Naive thymus-derived CD4-positive, alpha-beta T cell (primary cell): ENCODE results near the gene FAM168B. TPM values are rescaled to one million over a fixed set of nuclear protein-coding genes. Genes with fewer than 3 reads are reported as not detected.

Source experiments
- ATAC-seq: fragments of 150-1000 bp; cut with Tn5 transposase; 2 replicates; pipeline ENCODE4 v1.10.0; 2021; ENCODE audit warnings: mild to moderate bottlenecking, moderate library complexity
- CTCF ChIA-PET: fragments of 350-600 bp; sonication (Branson Sonifier 250); formaldehyde crosslinking; loops from one replicate; lab custom pipeline; 2021; ENCODE audit warnings: antibody characterized with exemption; lab: Charles Lee
- POLR2A ChIA-PET: fragments of 350-600 bp; sonication (Branson Sonifier 250); formaldehyde crosslinking; loops from one replicate; lab custom pipeline; 2021; ENCODE audit warnings: antibody characterized with exemption, inconsistent platforms; lab: Charles Lee
- DNase-seq, 9 donors: peaks; one replicate each; pipeline versions ENCODE4 v3.0.0 to v3.0.0-alpha.2; 2020 to 2022; ENCODE audit warnings: mixed read lengths in 1 of 9
- H3K27ac ChIP-seq: one replicate; pipeline ENCODE4 v1.7.0; 2013; ENCODE audit warnings: mild to moderate bottlenecking, low read depth, low read length, moderate library complexity
- H3K27me3 ChIP-seq, 2 donors: one replicate each; pipeline ENCODE4 v1.7.0; 2013; ENCODE audit warnings: low read length in 2 of 2, mild to moderate bottlenecking in 2 of 2, moderate library complexity in 2 of 2; ENCODE audit not compliant: control insufficient read depth in 2 of 2, insufficient read depth in 2 of 2
- H3K36me3 ChIP-seq, 3 experiments: 1 replicate in 2 of 3; 2 replicates in 1 of 3; pipeline ENCODE4 v1.7.0; 2013; ENCODE audit warnings: low read length in 3 of 3, mild to moderate bottlenecking in 3 of 3, moderate library complexity in 1 of 3; ENCODE audit not compliant: insufficient read depth in 3 of 3, control insufficient read depth in 2 of 3
- H3K4me1 ChIP-seq, 2 donors: one replicate each; pipeline ENCODE4 v1.7.0; 2013; ENCODE audit warnings: low read length in 2 of 2, mild to moderate bottlenecking in 2 of 2, moderate library complexity in 1 of 2; ENCODE audit not compliant: control insufficient read depth in 2 of 2, insufficient read depth in 2 of 2
- H3K4me3 ChIP-seq: 2 replicates; pipeline ENCODE4 v1.7.0; 2013; ENCODE audit warnings: mild to moderate bottlenecking, low read length
- H3K9me3 ChIP-seq, 3 experiments: 1 replicate in 2 of 3; 2 replicates in 1 of 3; pipeline ENCODE4 v1.7.0; 2013; ENCODE audit warnings: low read length in 3 of 3; ENCODE audit not compliant: control insufficient read depth in 2 of 3
- H3K27ac Mint-ChIP-seq, 9 donors: one replicate each; pipeline ENCODE4 v1.8.0; 2020 to 2022; ENCODE audit warnings: mixed read lengths in 9 of 9, mild to moderate bottlenecking in 8 of 9, moderate library complexity in 5 of 9, inconsistent platforms in 2 of 9
- H3K27me3 Mint-ChIP-seq, 5 donors: one replicate each; pipeline ENCODE4 v1.8.0; 2021 to 2022; ENCODE audit warnings: mixed read lengths in 5 of 5, mild to moderate bottlenecking in 1 of 5
- H3K36me3 Mint-ChIP-seq, 5 donors: one replicate each; pipeline ENCODE4 v1.8.0; 2020 to 2022; ENCODE audit warnings: mixed read lengths in 5 of 5, mild to moderate bottlenecking in 3 of 5, inconsistent platforms in 1 of 5
- H3K4me1 Mint-ChIP-seq, 7 donors: one replicate each; pipeline ENCODE4 v1.8.0; 2020 to 2022; ENCODE audit warnings: mixed read lengths in 7 of 7, mild to moderate bottlenecking in 3 of 7, inconsistent platforms in 1 of 7
- H3K4me3 Mint-ChIP-seq, 10 donors: one replicate each; pipeline ENCODE4 v1.8.0; 2020 to 2022; ENCODE audit warnings: mild to moderate bottlenecking in 10 of 10, mixed read lengths in 10 of 10, moderate library complexity in 6 of 10, inconsistent platforms in 2 of 10
- H3K9me3 Mint-ChIP-seq, 11 donors: one replicate each; pipeline ENCODE4 v1.8.0; 2020 to 2022; ENCODE audit warnings: mixed read lengths in 11 of 11, mild to moderate bottlenecking in 4 of 11, inconsistent platforms in 1 of 11, moderate library complexity in 1 of 11
- intact Hi-C, 2 donors: fragments of 100-400 bp; cut with micrococcal nuclease; formaldehyde crosslinking; loops; one replicate each; pipeline ENCODE4 v1.15.1; 2023
- polyA plus RNA-seq, 2 donors: library from polyadenylated mRNA; unstranded; fragments of 300-500 nt; fragmentation: Illumina TruSeq; gene quantifications; one replicate each; pipeline ENCODE4 v1.2.3, GENCODE V29; 2021
- total RNA-seq, 6 experiments: library from RNA in 5 of 6; stranded (reverse) in 5 of 6; gene quantifications; 1 replicate in 5 of 6; 2 replicates in 1 of 6; pipeline ENCODE4 v1.2.3 and lab custom pipeline; 2021 to 2026

The FAM168B gene
- total and polyA plus RNA-seq, 7 experiments from 2014 or later: 36.3 to 82.9 (median 52.7) TPM

- Mint-ChIP-seq H3K4me1 (peaks cover 10 to 13% (median 13%) of the 10 kb centered on the region in 7 donors), H3K36me3 (no peaks in the 10 kb centered on the region), H3K27me3 (peaks cover 10 to 43% (median 13%) of the 10 kb centered on the region in 5 donors), H3K4me3 (no peak overlapping the region), H3K9me3 (no peaks in the 10 kb centered on the region), H3K27ac (no peak overlapping the region)
- DNase-seq (no peak), ATAC-seq (no peak)
- peaks cover 0 to 9% of the 10 kb centered on the region in 2 donors for H3K4me1 ChIP-seq
- intact Hi-C loops: no loop called here
- no peak overlapping the region for H3K27ac ChIP-seq
- H3K4me3 ChIP-seq: no peak overlapping the region
- POLR2A ChIA-PET: no interaction called here
- CTCF ChIA-PET: no interaction called here
- no peaks in the 10 kb centered on the region for H3K27me3 ChIP-seq
- H3K9me3 ChIP-seq: no peaks in the 10 kb centered on the region
- no peaks in the 10 kb centered on the region for H3K36me3 ChIP-seq
Measured at GRCh38 chr2:131015764-131016163, 77.5 kb downstream of the FAM168B start.

- CTCF ChIA-PET: no interaction called here
- no peak overlapping the region for H3K4me3 Mint-ChIP-seq
- H3K4me1 ChIP-seq: peaks cover 8 to 13% of the 10 kb centered on the region in 2 donors
- H3K27me3 Mint-ChIP-seq: peaks cover 7 to 55% (median 15%) of the 10 kb centered on the region in 5 donors
- no peak overlapping the region for H3K27ac Mint-ChIP-seq
- peaks cover 0 to 5% (median 0%) of the 10 kb centered on the region in 11 donors for H3K9me3 Mint-ChIP-seq
- POLR2A ChIA-PET: no interaction called here
- H3K4me3 ChIP-seq: no peak overlapping the region
- H3K4me1 Mint-ChIP-seq: peaks cover 15 to 29% (median 26%) of the 10 kb centered on the region in 7 donors
- intact Hi-C loops: no loop called here
- H3K36me3 ChIP-seq: no peaks in the 10 kb centered on the region
- no peak for DNase-seq
- no peaks in the 10 kb centered on the region for H3K27me3 ChIP-seq
- H3K27ac ChIP-seq: no peak overlapping the region
- H3K9me3 ChIP-seq: no peaks in the 10 kb centered on the region
- no peaks in the 10 kb centered on the region for H3K36me3 Mint-ChIP-seq
- no peak for ATAC-seq
Measured at GRCh38 chr2:131014141-131014540, 79.1 kb downstream of the FAM168B start.

GRCh38 chr2:131011486-131011885 lies 81.8 kb downstream of the FAM168B start:
- POLR2A ChIA-PET: interaction anchor here (0.6 to 1.3 kb wide), 2 partner anchors 14 to 30 kb away, joined by 3 to 4 read pairs; no protein-coding TSS in a partner anchor
- H3K4me1 Mint-ChIP-seq: peaks cover 15 to 31% (median 27%) of the 10 kb centered on the region in 7 donors
- CTCF ChIA-PET: no interaction called here

GRCh38 chr2:131010566-131010965 lies 82.7 kb downstream of the FAM168B start:
- intact Hi-C loops: no loop called here
- Histone ChIP-seq H3K9me3 (no peaks in the 10 kb centered on the region), H3K4me1 (peaks cover 8 to 13% of the 10 kb centered on the region in 2 donors), H3K27ac (no peak overlapping the region), H3K27me3 (no peaks in the 10 kb centered on the region), H3K4me3 (peak overlapping the region; percentile 24), H3K36me3 (no peaks in the 10 kb centered on the region)
- CTCF ChIA-PET: no interaction called here
- peaks cover 15 to 31% (median 27%) of the 10 kb centered on the region in 7 donors for H3K4me1 Mint-ChIP-seq
- ATAC-seq: no peak
- peaks cover 0 to 49% (median 15%) of the 10 kb centered on the region in 5 donors for H3K27me3 Mint-ChIP-seq
- POLR2A ChIA-PET: interaction anchor here (0.9 kb wide), 1 partner anchor 94 kb away, joined by 3 read pairs; the partner anchor contains the start of gene PLEKHB2
- DNase-seq: peak in 3 of 9 donors; percentile 9 to 25 (median 12)
- peak overlapping the region in 8 of 10 donors; percentile 22 to 68 (median 32) for H3K4me3 Mint-ChIP-seq
- H3K36me3 Mint-ChIP-seq: no peaks in the 10 kb centered on the region
- peak overlapping the region in 5 of 9 donors; percentile 8 to 67 (median 34) for H3K27ac Mint-ChIP-seq
- peaks cover 0 to 11% (median 0%) of the 10 kb centered on the region in 11 donors for H3K9me3 Mint-ChIP-seq

More at GRCh38 chr2:131011486-131011885, 81.8 kb downstream of the FAM168B start:
- peaks cover 8 to 13% of the 10 kb centered on the region in 2 donors for H3K4me1 ChIP-seq
- Mint-ChIP-seq H3K36me3 (no peaks in the 10 kb centered on the region), H3K9me3 (peaks cover 0 to 11% (median 0%) of the 10 kb centered on the region in 11 donors), H3K27ac (peak overlapping the region in 1 of 9 donors; percentile 8), H3K27me3 (peaks cover 7 to 53% (median 15%) of the 10 kb centered on the region in 5 donors), H3K4me3 (peak overlapping the region in 2 of 10 donors; percentile 25 to 33)
- DNase-seq (no peak), ATAC-seq (no peak)
- no peak overlapping the region for H3K27ac ChIP-seq
- intact Hi-C loops: no loop called here
- H3K9me3 ChIP-seq: no peaks in the 10 kb centered on the region
- no peaks in the 10 kb centered on the region for H3K36me3 ChIP-seq
- no peaks in the 10 kb centered on the region for H3K27me3 ChIP-seq
- no peak overlapping the region for H3K4me3 ChIP-seq

- Histone ChIP-seq H3K27ac (no peak overlapping the region), H3K4me3 (no peak overlapping the region), H3K27me3 (no peaks in the 10 kb centered on the region), H3K36me3 (no peaks in the 10 kb centered on the region), H3K4me1 (peaks cover 8 to 13% of the 10 kb centered on the region in 2 donors), H3K9me3 (no peaks in the 10 kb centered on the region)
- ChIA-PET POLR2A (interaction anchor here (0.9 kb wide), 1 partner anchor 95 kb away, joined by 3 read pairs; the partner anchor contains the start of gene PLEKHB2), CTCF (no interaction called here)
- no peak for DNase-seq
- peaks cover 3 to 46% (median 15%) of the 10 kb centered on the region in 5 donors for H3K27me3 Mint-ChIP-seq
- no peaks in the 10 kb centered on the region for H3K36me3 Mint-ChIP-seq
- H3K9me3 Mint-ChIP-seq: peaks cover 0 to 11% (median 0%) of the 10 kb centered on the region in 11 donors
- H3K4me1 Mint-ChIP-seq: peaks cover 15 to 31% (median 27%) of the 10 kb centered on the region in 7 donors
- ATAC-seq: no peak
- peak overlapping the region in 1 of 9 donors; percentile 5 for H3K27ac Mint-ChIP-seq
- peak overlapping the region in 6 of 10 donors; percentile 2 to 32 (median 16) for H3K4me3 Mint-ChIP-seq
- intact Hi-C loops: no loop called here
Measured at GRCh38 chr2:131009713-131010475, 83.4 kb downstream of the FAM168B start.

- H3K27me3 ChIP-seq: no peaks in the 10 kb centered on the region
- ChIA-PET CTCF (no interaction called here), POLR2A (no interaction called here)
- H3K36me3 ChIP-seq: no peaks in the 10 kb centered on the region
- peaks cover 15 to 31% (median 27%) of the 10 kb centered on the region in 7 donors for H3K4me1 Mint-ChIP-seq
- H3K9me3 ChIP-seq: no peaks in the 10 kb centered on the region
- intact Hi-C loops: no loop called here
- ATAC-seq (no peak), DNase-seq (no peak)
- peaks cover 8 to 13% of the 10 kb centered on the region in 2 donors for H3K4me1 ChIP-seq
- peaks cover 0 to 11% (median 0%) of the 10 kb centered on the region in 11 donors for H3K9me3 Mint-ChIP-seq
- H3K27me3 Mint-ChIP-seq: peaks cover 6 to 46% (median 13%) of the 10 kb centered on the region in 5 donors
- no peak overlapping the region for H3K4me3 ChIP-seq
- no peaks in the 10 kb centered on the region for H3K36me3 Mint-ChIP-seq
- no peak overlapping the region for H3K27ac Mint-ChIP-seq
- H3K27ac ChIP-seq: no peak overlapping the region
- H3K4me3 Mint-ChIP-seq: no peak overlapping the region
Measured at GRCh38 chr2:131008967-131009366, 84.3 kb downstream of the FAM168B start.
